GM21447 (cell line): ENCODE measurements around the gene TSNAXIP1.
"Not testable (repeated sequence)": the region's sequence is repeated elsewhere in the genome, so short reads cannot be mapped to it uniquely, and the experiment has no call there.

Experiments
- ATAC-seq: cut with Tn5 transposase; IDR thresholded peaks from one replicate; pipeline ENCODE4 v1.9.1; 2021; ENCODE audit not compliant: unreplicated experiment

The TSNAXIP1 gene

GRCh38 chr16:67833030-67833414, 26.3 kb downstream of the TSNAXIP1 start:
- no peak for ATAC-seq

- peak; percentile 97 for ATAC-seq
Measured at GRCh38 chr16:67833415-67834241, 26.9 kb downstream of the TSNAXIP1 start.

- no peak for ATAC-seq
Measured at GRCh38 chr16:67834242-67834614, 27.5 kb downstream of the TSNAXIP1 start.

GRCh38 chr16:67837190-67837589, 30.5 kb downstream of the TSNAXIP1 start:
- ATAC-seq: not testable (repeated sequence)

- no peak for ATAC-seq
Measured at GRCh38 chr16:67837811-67838210, 31.1 kb downstream of the TSNAXIP1 start.

- ATAC-seq: no peak
Measured at GRCh38 chr16:67841198-67841815, 34.6 kb downstream of the TSNAXIP1 start.

- peak; percentile 36 for ATAC-seq
Measured at GRCh38 chr16:67841816-67842508, 35.3 kb downstream of the TSNAXIP1 start, which contains the start of gene THAP11. THAP11 (plus strand) TSS chr16:67842320; CDS start chr16:67842555, 235 bp downstream.

GRCh38 chr16:67842509-67843342, 36.0 kb downstream of the TSNAXIP1 start:
- ATAC-seq: peak; percentile 5

GRCh38 chr16:67843343-67843765, 36.7 kb downstream of the TSNAXIP1 start:
- ATAC-seq: no peak

GRCh38 chr16:67844497-67844896, 37.8 kb downstream of the TSNAXIP1 start:
- ATAC-seq: no peak

GRCh38 chr16:67845291-67846062, 38.8 kb downstream of the TSNAXIP1 start:
- no peak for ATAC-seq

- ATAC-seq: no peak
Measured at GRCh38 chr16:67846063-67846319, 39.3 kb downstream of the TSNAXIP1 start.

- peak; percentile 60 for ATAC-seq
Measured at GRCh38 chr16:67846320-67847063, 39.8 kb downstream of the TSNAXIP1 start, which contains the start of gene NUTF2. NUTF2 (plus strand) TSS chr16:67846933; CDS start chr16:67865131, 18,198 bp downstream.

GRCh38 chr16:67847064-67847861, 40.6 kb downstream of the TSNAXIP1 start, which contains the start of gene CENPT:
CENPT (minus strand) TSS chr16:67847693; CDS start chr16:67833859, 13,834 bp downstream.
- ATAC-seq: peak; percentile 33

GRCh38 chr16:67848118-67848517, 41.4 kb downstream of the TSNAXIP1 start:
- no peak for ATAC-seq

- no peak for ATAC-seq
Measured at GRCh38 chr16:67853670-67854069, 47.0 kb downstream of the TSNAXIP1 start.

GRCh38 chr16:67855789-67856188, 49.1 kb downstream of the TSNAXIP1 start:
- ATAC-seq: no peak

- no peak for ATAC-seq
Measured at GRCh38 chr16:67856927-67857546, 50.3 kb downstream of the TSNAXIP1 start.
